ENCODE data around the gene PEX5L. TPM values are rescaled to one million over a fixed set of nuclear protein-coding genes. Genes with fewer than 3 reads are reported as not detected.

Gene PEX5L
- total and polyA plus RNA-seq, 10 of the 15 experiments (the other 5 are each of a cell fraction or from before 2014, with no cell fraction given): 0.11 to 17.0 (median 0.50) TPM

- POLR2A ChIA-PET: no interaction called here
- in situ Hi-C loops (cut with MboI): no loop called here
- DNase-seq (ENCODE audit: low read depth, low spot score): no peak
- TF ChIP-seq NKRF (conservative IDR thresholded peaks at IDR 0.05) (no peak), PBX3 (IDR thresholded peaks at IDR 0.05; ENCODE audit: insufficient replicate concordance, low read depth, low read length) (no peak), CBFB (IDR thresholded peaks at IDR 0.05; ENCODE audit: low read depth) (no peak), ATF7 (IDR thresholded peaks at IDR 0.05; ENCODE audit: low read depth) (no peak), CBX3 (IDR thresholded peaks at IDR 0.05; ENCODE audit: borderline replicate concordance, low read depth) (no peak), STAT1 (conservative IDR thresholded peaks at IDR 0.05) (no peak), ZZZ3 (IDR thresholded peaks at IDR 0.05; ENCODE audit: control insufficient read depth, insufficient read length, low read depth) (no peak), MYC (IDR thresholded peaks at IDR 0.05; ENCODE audit: insufficient read depth, insufficient read length, insufficient replicate concordance, low read length, severe bottlenecking) (no peak), TCF12 (IDR thresholded peaks at IDR 0.05; ENCODE audit: low read depth, low read length) (no peak), PAX5 (IDR thresholded peaks at IDR 0.05; ENCODE audit: borderline replicate concordance, low read depth, low read length) (no peak), RELB (IDR thresholded peaks at IDR 0.05; ENCODE audit: low read depth) (no peak), YY1 (IDR thresholded peaks at IDR 0.05; ENCODE audit: low read depth, low read length) (no peak), NRF1 (conservative IDR thresholded peaks at IDR 0.05; ENCODE audit: low read depth, low read length) (no peak), KDM1A (IDR thresholded peaks at IDR 0.05; ENCODE audit: borderline replicate concordance) (no peak), CTCF (IDR thresholded peaks at IDR 0.05 in 2 of 3, conservative IDR thresholded peaks at IDR 0.05 in 1 of 3; ENCODE audit: control insufficient read depth in 2 of 3, extremely low read depth in 1 of 3, insufficient read depth in 1 of 3, low read depth in 3 of 3, low read length in 3 of 3) (no peak), NFYA (IDR thresholded peaks at IDR 0.05; ENCODE audit: borderline replicate concordance, low read depth, low read length) (no peak), POLR2AphosphoS5 (IDR thresholded peaks at IDR 0.05; ENCODE audit: low read length) (no peak), RFX5 (IDR thresholded peaks at IDR 0.05; ENCODE audit: low read depth, low read length) (no peak)
These were observed 128.8 kb downstream of the PEX5L start for GRCh38 chr3:179907784-179908482.

More at GRCh38 chr3:179907784-179908482, 128.8 kb downstream of the PEX5L start:
- no peaks in the 10 kb centered on the region for H3K27me3 ChIP-seq (replicated peaks in 1 of 2; ENCODE audit: control insufficient read depth in 2 of 2, insufficient read depth in 2 of 2, low read length in 1 of 2)
- no peak overlapping the region for H3K4me2 ChIP-seq (ENCODE audit: control insufficient read depth, insufficient read depth)
- FAIRE-seq (no peak), ATAC-seq (no peak)
- H3K36me3 ChIP-seq (ENCODE audit: control insufficient read depth in 2 of 2, insufficient read depth in 2 of 2, low read length in 1 of 2): no peaks in the 10 kb centered on the region
- H3K9ac ChIP-seq (ENCODE audit: control insufficient read depth, insufficient read depth, low read length): no peak overlapping the region
- SMC1A ChIA-PET (ENCODE audit: uncharacterized antibody, unreplicated experiment): interaction anchor here (0.9 to 1.1 kb wide), 2 partner anchors 10 to 22 kb away, joined by 3 to 4 read pairs; no protein-coding TSS in a partner anchor
- no peaks in the 10 kb centered on the region for H3K9me3 ChIP-seq (replicated peaks; ENCODE audit: control insufficient read depth, insufficient read depth, low read length)
- 9% methylated on average over 4 of the region's 4 CpGs for WGBS (ENCODE audit: insufficient coverage, insufficient replicate concordance, low lambda C conversion rate, missing lambda C conversion rate)
- no peak overlapping the region for H2AFZ ChIP-seq (ENCODE audit: control insufficient read depth, low read depth, low read length)
- no TSS peak for BruUV-seq (replicated peaks)
- intact Hi-C loops (cut with micrococcal nuclease; ENCODE audit: unreplicated experiment): no loop called here
- no peak overlapping the region for H3K4me3 ChIP-seq
- H3K4me1 ChIP-seq (ENCODE audit: control insufficient read depth, insufficient read depth, low read length): no peaks in the 10 kb centered on the region
- RAD21 ChIA-PET (ENCODE audit: unreplicated experiment): interaction anchor here (0.6 kb wide), 1 partner anchor 684 kb away, joined by 3 read pairs; no protein-coding TSS in a partner anchor
- H3K79me2 ChIP-seq (ENCODE audit: control insufficient read depth, insufficient read depth, low read length): no peaks in the 10 kb centered on the region
- CTCF ChIA-PET: interaction anchor here (1.5 kb wide), 1 partner anchor 21 kb away, joined by 6 read pairs; no protein-coding TSS in a partner anchor
- no peaks in the 10 kb centered on the region for H4K20me1 ChIP-seq (ENCODE audit: control insufficient read depth, insufficient read depth)
- no peak overlapping the region for H3K27ac ChIP-seq (ENCODE audit: control insufficient read depth, insufficient read depth)
